ENCODE results near the gene DNMT3B. TPM values are rescaled to one million over a fixed set of nuclear protein-coding genes. Genes with fewer than 3 reads are reported as not detected.

DNMT3B gene
- total RNA-seq, 2 donors from 2014 or later, result 6.3 to 6.5 TPM

DNA sequence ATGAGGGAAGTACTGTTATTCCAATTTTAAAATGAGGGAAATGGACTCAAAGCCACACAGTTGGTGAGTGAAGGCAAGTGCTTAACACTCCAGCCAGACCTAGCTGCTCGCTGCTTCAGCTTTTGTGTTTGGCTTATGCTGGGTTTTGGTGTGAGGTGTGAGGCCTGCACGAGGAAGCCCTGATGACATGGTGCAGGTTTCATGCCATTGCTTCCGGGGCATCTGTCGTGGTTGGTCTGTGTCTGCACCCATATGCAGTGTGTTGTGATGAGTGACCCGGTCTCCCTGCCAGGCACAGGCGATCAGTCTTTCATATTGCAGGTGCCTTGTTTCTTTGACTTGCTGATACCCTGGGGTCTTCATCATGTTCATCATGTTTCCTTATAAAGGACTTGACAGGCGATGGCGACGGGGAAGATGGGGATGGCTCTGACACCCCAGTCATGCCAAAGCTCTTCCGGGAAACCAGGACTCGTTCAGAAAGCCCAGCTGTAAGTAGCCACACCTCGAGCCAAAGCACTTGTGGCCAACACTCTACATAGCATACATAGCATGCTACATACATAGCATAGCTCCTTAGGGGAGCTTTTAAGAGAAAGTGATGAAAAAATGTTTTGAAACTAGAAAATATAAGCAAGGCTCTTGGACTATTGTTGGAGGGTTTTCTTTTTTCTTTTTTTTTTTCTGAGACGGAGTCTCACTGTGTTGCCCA is 22.3 kb downstream of the DNMT3B start:
- peaks cover 0 to 3% of the 10 kb centered on the region in 2 donors for H3K36me3 ChIP-seq (replicated peaks in 1 of 2; ENCODE audit: insufficient read depth in 1 of 2, low read depth in 2 of 2)
- TF ChIP-seq, protein P1, sequence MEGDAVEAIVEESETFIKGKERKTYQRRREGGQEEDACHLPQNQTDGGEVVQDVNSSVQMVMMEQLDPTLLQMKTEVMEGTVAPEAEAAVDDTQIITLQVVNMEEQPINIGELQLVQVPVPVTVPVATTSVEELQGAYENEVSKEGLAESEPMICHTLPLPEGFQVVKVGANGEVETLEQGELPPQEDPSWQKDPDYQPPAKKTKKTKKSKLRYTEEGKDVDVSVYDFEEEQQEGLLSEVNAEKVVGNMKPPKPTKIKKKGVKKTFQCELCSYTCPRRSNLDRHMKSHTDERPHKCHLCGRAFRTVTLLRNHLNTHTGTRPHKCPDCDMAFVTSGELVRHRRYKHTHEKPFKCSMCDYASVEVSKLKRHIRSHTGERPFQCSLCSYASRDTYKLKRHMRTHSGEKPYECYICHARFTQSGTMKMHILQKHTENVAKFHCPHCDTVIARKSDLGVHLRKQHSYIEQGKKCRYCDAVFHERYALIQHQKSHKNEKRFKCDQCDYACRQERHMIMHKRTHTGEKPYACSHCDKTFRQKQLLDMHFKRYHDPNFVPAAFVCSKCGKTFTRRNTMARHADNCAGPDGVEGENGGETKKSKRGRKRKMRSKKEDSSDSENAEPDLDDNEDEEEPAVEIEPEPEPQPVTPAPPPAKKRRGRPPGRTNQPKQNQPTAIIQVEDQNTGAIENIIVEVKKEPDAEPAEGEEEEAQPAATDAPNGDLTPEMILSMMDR (IDR thresholded peaks at IDR 0.05), result no peak
- TF ChIP-seq POLR2A (IDR thresholded peaks at IDR 0.05), result no peak
- ATAC-seq, result no peak
- no peaks in the 10 kb centered on the region for H3K4me1 ChIP-seq
- H3K27ac ChIP-seq, result no peak overlapping the region
- no peaks in the 10 kb centered on the region for H3K9me3 ChIP-seq
- intact Hi-C loops (cut with DNase I), result no loop called here
- no peak for DNase-seq
- 86 to 88% methylated on average over 13 of the region's 13 CpGs for WGBS, 2 donors
- H3K4me3 ChIP-seq, result no peak overlapping the region
- H3K27me3 ChIP-seq, result no peaks in the 10 kb centered on the region

DNA sequence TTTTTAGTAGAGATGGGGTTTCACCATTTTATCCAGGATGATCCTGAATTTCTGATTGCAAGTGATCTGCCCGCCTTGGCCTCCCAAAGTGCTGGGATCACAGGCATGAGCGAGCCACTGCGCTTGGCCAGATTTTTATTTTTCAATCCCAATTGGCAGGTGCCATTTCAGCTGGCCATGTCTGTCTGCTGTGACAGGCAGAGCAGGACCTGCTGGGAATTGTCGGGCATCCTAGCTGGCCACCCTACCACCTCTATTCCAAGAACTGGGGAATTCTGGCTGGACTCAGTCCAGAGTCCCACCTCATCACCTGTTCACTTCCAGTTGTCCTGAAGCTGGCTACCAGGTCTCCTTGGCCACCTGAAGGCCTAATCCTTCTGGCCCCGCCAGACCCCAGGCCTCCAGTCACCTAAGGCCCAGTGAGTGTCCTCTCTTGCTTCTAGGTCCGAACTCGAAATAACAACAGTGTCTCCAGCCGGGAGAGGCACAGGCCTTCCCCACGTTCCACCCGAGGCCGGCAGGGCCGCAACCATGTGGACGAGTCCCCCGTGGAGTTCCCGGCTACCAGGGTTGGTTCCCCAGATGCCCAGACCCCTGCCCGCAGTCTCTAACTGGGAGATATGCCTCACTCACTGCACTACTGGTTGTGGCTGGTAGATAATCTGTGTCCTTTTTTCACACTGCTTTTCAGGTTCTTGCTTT is 24.0 kb downstream of the DNMT3B start:
- TF ChIP-seq, protein P1 (IDR thresholded peaks at IDR 0.05), result no peak
- no peak for TF ChIP-seq POLR2A (IDR thresholded peaks at IDR 0.05)
- ATAC-seq (no peak), DNase-seq (no peak)
- intact Hi-C loops (cut with DNase I), result no loop called here
- no peaks in the 10 kb centered on the region for H3K27me3 ChIP-seq
- WGBS, 2 donors, result 90 to 92% methylated on average over 16 of the region's 16 CpGs
- no peak overlapping the region for H3K27ac ChIP-seq
- H3K4me1 ChIP-seq, result no peaks in the 10 kb centered on the region
- H3K36me3 ChIP-seq (replicated peaks in 1 of 2; ENCODE audit: insufficient read depth in 1 of 2, low read depth in 2 of 2), result peaks cover 0 to 3% of the 10 kb centered on the region in 2 donors
- H3K9me3 ChIP-seq, result no peaks in the 10 kb centered on the region
- no peak overlapping the region for H3K4me3 ChIP-seq

GRCh38 chr20:32787168-32787567 is 25.0 kb downstream of the DNMT3B start:
- H3K4me3 ChIP-seq, result no peak overlapping the region
- H3K27me3 ChIP-seq, result no peaks in the 10 kb centered on the region
- no peaks in the 10 kb centered on the region for H3K9me3 ChIP-seq
- no peak for DNase-seq
- no peak overlapping the region for H3K27ac ChIP-seq
- ATAC-seq, result no peak
- 93 to 97% methylated on average over 16 of the region's 16 CpGs for WGBS, 2 donors
- TF ChIP-seq, protein P1 (IDR thresholded peaks at IDR 0.05), result no peak
- no peak for TF ChIP-seq POLR2A (IDR thresholded peaks at IDR 0.05)
- peaks cover 0 to 3% of the 10 kb centered on the region in 2 donors for H3K36me3 ChIP-seq (replicated peaks in 1 of 2; ENCODE audit: insufficient read depth in 1 of 2, low read depth in 2 of 2)
- intact Hi-C loops (cut with DNase I), result no loop called here
- H3K4me1 ChIP-seq, result no peaks in the 10 kb centered on the region

GRCh38 chr20:32789896-32790750 is 27.9 kb downstream of the DNMT3B start:
- intact Hi-C loops (cut with DNase I), result loop anchor here (10.0 kb wide), 1 partner anchor 515 kb away; no protein-coding TSS in a partner anchor
- TF ChIP-seq, protein P1 (IDR thresholded peaks at IDR 0.05), result peak; percentile 88 to 99 (median 95)
- no peak for TF ChIP-seq POLR2A (IDR thresholded peaks at IDR 0.05)
- WGBS, 2 donors, result 60 to 69% methylated on average over 6 of the region's 6 CpGs
- Histone ChIP-seq H3K4me3 (no peak overlapping the region), H3K9me3 (no peaks in the 10 kb centered on the region), H3K27ac (no peak overlapping the region), H3K27me3 (no peaks in the 10 kb centered on the region), H3K4me1 (no peaks in the 10 kb centered on the region), H3K36me3 (replicated peaks in 1 of 2; ENCODE audit: insufficient read depth in 1 of 2, low read depth in 2 of 2) (no peaks in the 10 kb centered on the region)
- DNase-seq (peak; percentile 73 to 80 (median 74)), ATAC-seq (peak; percentile 92)

Data from body of pancreas (tissue), 4 donors.